Neural cell (in vitro differentiated cells): ENCODE measurements around the gene CRIM1. TPM values are rescaled to one million over a fixed set of nuclear protein-coding genes. Genes with fewer than 3 reads are reported as not detected.

Source experiments
- H2AFZ ChIP-seq: fragments of 200-600, 300-800 bp; sonication (generic), shearing (Covaris generic); 2 replicates; pipeline ENCODE4 v1.6.0; 2014; ENCODE audit warnings: low read depth, mild to moderate bottlenecking, antibody characterized with exemption, low read length, moderate library complexity
- H3F3A ChIP-seq: fragments of 200-600 bp; shearing (Covaris generic); 2 replicates; pipeline ENCODE4 v1.6.1; 2016; ENCODE audit warnings: mild to moderate bottlenecking, moderate library complexity, mixed read lengths, antibody characterized with exemption, low read length; ENCODE audit not compliant: insufficient read depth, poor library complexity, severe bottlenecking
- H3K27ac ChIP-seq: fragments of 200-600, 300-800 bp; sonication (generic), shearing (Covaris generic); 2 replicates; pipeline ENCODE4 v1.5.1; 2014; ENCODE audit warnings: mild to moderate bottlenecking, low read length, moderate library complexity
- H3K27me3 ChIP-seq: fragments of 300-800, 200-600 bp; sonication (generic), shearing (Covaris generic); 2 replicates; pipeline ENCODE4 v1.6.0; 2014; ENCODE audit warnings: mild to moderate bottlenecking, low read depth, low read length, moderate library complexity; ENCODE audit not compliant: insufficient read depth
- H3K36me3 ChIP-seq: fragments of 300-800, 200-600 bp; sonication (generic), shearing (Covaris generic); 2 replicates; pipeline ENCODE4 v1.5.1; 2014; ENCODE audit warnings: mild to moderate bottlenecking, antibody characterized with exemption, low read length, moderate library complexity; ENCODE audit not compliant: insufficient read depth
- H3K4me2 ChIP-seq: fragments of 300-800, 200-600 bp; sonication (generic), shearing (Covaris generic); 2 replicates; pipeline ENCODE4 v1.6.0; 2014; ENCODE audit warnings: mild to moderate bottlenecking, low read length
- H3K4me3 ChIP-seq: fragments of 300-800, 200-600 bp; sonication (generic), shearing (Covaris generic); 2 replicates; pipeline ENCODE4 v1.5.1; 2014; ENCODE audit warnings: mild to moderate bottlenecking, low read length, moderate library complexity
- H3K79me2 ChIP-seq: fragments of 200-600 bp; shearing (Covaris generic); replicated peaks from 2 replicates; pipeline ENCODE4 v1.6.0; 2014; ENCODE audit warnings: mild to moderate bottlenecking, low read length, moderate library complexity; ENCODE audit not compliant: insufficient read depth
- H3K9ac ChIP-seq: fragments of 300-800, 200-600 bp; sonication (generic), shearing (Covaris generic); 2 replicates; pipeline ENCODE4 v1.6.1; 2016; ENCODE audit warnings: mild to moderate bottlenecking, low read length, mixed read lengths
- H3K9me2 ChIP-seq: fragments of 200-600 bp; shearing (Covaris generic); 2 replicates; pipeline ENCODE4 v1.6.1; 2016; ENCODE audit warnings: mild to moderate bottlenecking, low read length, mixed read lengths; ENCODE audit not compliant: insufficient read depth
- H3K9me3 ChIP-seq: fragments of 200-600, 300-800 bp; sonication (generic), shearing (Covaris generic); 2 replicates; pipeline ENCODE4 v1.6.1; 2016; ENCODE audit warnings: mild to moderate bottlenecking, mixed run types, low read length, moderate library complexity, mixed read lengths
- H4K20me1 ChIP-seq: fragments of 200-600 bp; shearing (Covaris generic); 2 replicates; pipeline ENCODE4 v1.6.1; 2016; ENCODE audit warnings: mild to moderate bottlenecking, mixed run types; ENCODE audit not compliant: insufficient read depth
- EP300 ChIP-seq: fragments of 450-650 bp; conservative IDR thresholded peaks from 2 replicates; pipeline ENCODE4 v1.6.1; 2014; ENCODE audit warnings: antibody characterized with exemption, mild to moderate bottlenecking, moderate library complexity; ENCODE audit not compliant: poor library complexity, severe bottlenecking
- EZH2 ChIP-seq: fragments of 200-600, 300-800 bp; shearing (Covaris generic), sonication (generic); IDR thresholded peaks from 2 replicates; pipeline ENCODE4 v1.6.1; 2014; ENCODE audit warnings: antibody characterized with exemption, low read length, borderline replicate concordance, mild to moderate bottlenecking; ENCODE audit not compliant: insufficient read depth, poor library complexity, severe bottlenecking
- MXI1 ChIP-seq: fragments of 450-650 bp; conservative IDR thresholded peaks from 2 replicates; pipeline ENCODE4 v1.6.1; 2014; ENCODE audit warnings: antibody characterized with exemption, mild to moderate bottlenecking; ENCODE audit not compliant: poor library complexity, severe bottlenecking
- POLR2AphosphoS5 ChIP-seq: IDR thresholded peaks from 2 replicates; pipeline ENCODE4 v1.6.1; 2012
- RAD21 ChIP-seq: fragments of 450-650 bp; conservative IDR thresholded peaks from 2 replicates; pipeline ENCODE4 v1.6.1; 2014; ENCODE audit warnings: antibody characterized with exemption, mild to moderate bottlenecking, moderate library complexity
- SMC3 ChIP-seq: fragments of 450-650 bp; conservative IDR thresholded peaks from 2 replicates; pipeline ENCODE4 v1.6.1; 2014; ENCODE audit warnings: antibody characterized with exemption, mild to moderate bottlenecking, moderate library complexity; ENCODE audit not compliant: poor library complexity
- TAF1 ChIP-seq: IDR thresholded peaks from 2 replicates; pipeline ENCODE4 v1.6.1; 2012; ENCODE audit warnings: low read depth
- polyA plus RNA-seq: library from polyadenylated mRNA; depleted of rRNA; stranded (reverse); fragments of >200 nt; gene quantifications from 2 replicates; pipeline ENCODE4 v1.2.3, GENCODE V29; 2014
- TF ChIP-seq, protein P1 (sequence below): IDR thresholded peaks from 2 replicates; pipeline ENCODE4 v1.6.1; 2012; ENCODE audit warnings: borderline replicate concordance
- TF ChIP-seq, protein P2 (sequence below): fragments of 450-650 bp; IDR thresholded peaks from 2 replicates; pipeline ENCODE4 v1.5.1; 2014; ENCODE audit warnings: antibody characterized with exemption, mild to moderate bottlenecking, moderate library complexity; ENCODE audit not compliant: poor library complexity, severe bottlenecking

The CRIM1 gene
- polyA plus RNA-seq, 1 donor from 2014 or later: 6.7 TPM

DNA sequence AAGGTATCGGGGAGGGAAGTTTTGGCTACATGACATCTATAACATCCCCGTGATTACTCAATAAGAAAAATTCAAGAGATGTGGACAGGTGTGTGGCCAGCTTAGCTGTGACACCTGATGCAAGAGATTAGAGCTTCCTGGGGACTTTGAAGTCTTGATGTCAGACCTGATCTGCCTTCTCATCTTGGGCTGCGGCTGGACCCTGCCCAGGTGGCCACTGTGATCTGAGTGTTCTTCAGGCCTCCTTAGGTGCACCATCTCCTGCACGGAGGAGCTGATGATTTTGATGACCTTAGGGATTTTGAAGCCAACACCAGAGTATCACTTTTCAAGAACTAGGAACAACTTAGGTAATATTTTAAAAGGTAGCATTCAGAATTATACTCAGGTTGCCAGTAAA, 128.9 kb downstream of the CRIM1 start:
- Histone ChIP-seq H4K20me1 (no peaks in the 10 kb centered on the region), H3K36me3 (no peaks in the 10 kb centered on the region), H2AFZ (no peak overlapping the region), H3F3A (no peaks in the 10 kb centered on the region), H3K9ac (no peak overlapping the region), H3K4me2 (no peak overlapping the region), H3K4me3 (no peak overlapping the region), H3K27me3 (no peaks in the 10 kb centered on the region), H3K9me2 (no peaks in the 10 kb centered on the region), H3K27ac (no peak overlapping the region), H3K79me2 (no peaks in the 10 kb centered on the region), H3K9me3 (no peaks in the 10 kb centered on the region)
- TF ChIP-seq RAD21: no peak
- no peak for TF ChIP-seq MXI1

DNA sequence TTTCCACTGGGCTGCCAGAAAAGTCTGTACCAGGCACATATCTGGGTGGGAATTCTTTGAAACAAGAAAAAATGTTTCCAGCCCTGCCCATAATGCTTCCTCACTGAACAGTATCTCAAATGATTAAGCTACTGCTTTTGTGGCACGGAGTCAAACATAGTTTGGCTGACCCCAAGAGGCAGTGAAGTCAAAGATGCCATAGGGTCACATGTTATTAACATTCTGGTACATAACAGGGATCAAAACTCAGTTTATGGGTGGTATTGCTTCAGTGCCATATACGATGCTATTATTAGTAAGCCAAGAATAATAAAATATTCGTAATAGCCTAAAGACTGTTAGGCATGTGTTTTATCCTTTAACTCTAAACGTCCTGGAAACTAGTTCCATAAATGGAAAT, 129.9 kb downstream of the CRIM1 start:
- Histone ChIP-seq H3K36me3 (no peaks in the 10 kb centered on the region), H2AFZ (no peak overlapping the region), H3K27ac (no peak overlapping the region), H3K9me3 (no peaks in the 10 kb centered on the region), H3K9ac (no peak overlapping the region), H4K20me1 (no peaks in the 10 kb centered on the region), H3K4me2 (no peak overlapping the region), H3K9me2 (no peaks in the 10 kb centered on the region), H3K4me3 (no peak overlapping the region), H3K79me2 (no peaks in the 10 kb centered on the region), H3K27me3 (no peaks in the 10 kb centered on the region), H3F3A (no peaks in the 10 kb centered on the region)
- TF ChIP-seq TAF1 (no peak), EZH2 (no peak), MXI1 (no peak), POLR2AphosphoS5 (no peak), EP300 (no peak), RAD21 (no peak), SMC3 (no peak)
- TF ChIP-seq, protein P1, sequence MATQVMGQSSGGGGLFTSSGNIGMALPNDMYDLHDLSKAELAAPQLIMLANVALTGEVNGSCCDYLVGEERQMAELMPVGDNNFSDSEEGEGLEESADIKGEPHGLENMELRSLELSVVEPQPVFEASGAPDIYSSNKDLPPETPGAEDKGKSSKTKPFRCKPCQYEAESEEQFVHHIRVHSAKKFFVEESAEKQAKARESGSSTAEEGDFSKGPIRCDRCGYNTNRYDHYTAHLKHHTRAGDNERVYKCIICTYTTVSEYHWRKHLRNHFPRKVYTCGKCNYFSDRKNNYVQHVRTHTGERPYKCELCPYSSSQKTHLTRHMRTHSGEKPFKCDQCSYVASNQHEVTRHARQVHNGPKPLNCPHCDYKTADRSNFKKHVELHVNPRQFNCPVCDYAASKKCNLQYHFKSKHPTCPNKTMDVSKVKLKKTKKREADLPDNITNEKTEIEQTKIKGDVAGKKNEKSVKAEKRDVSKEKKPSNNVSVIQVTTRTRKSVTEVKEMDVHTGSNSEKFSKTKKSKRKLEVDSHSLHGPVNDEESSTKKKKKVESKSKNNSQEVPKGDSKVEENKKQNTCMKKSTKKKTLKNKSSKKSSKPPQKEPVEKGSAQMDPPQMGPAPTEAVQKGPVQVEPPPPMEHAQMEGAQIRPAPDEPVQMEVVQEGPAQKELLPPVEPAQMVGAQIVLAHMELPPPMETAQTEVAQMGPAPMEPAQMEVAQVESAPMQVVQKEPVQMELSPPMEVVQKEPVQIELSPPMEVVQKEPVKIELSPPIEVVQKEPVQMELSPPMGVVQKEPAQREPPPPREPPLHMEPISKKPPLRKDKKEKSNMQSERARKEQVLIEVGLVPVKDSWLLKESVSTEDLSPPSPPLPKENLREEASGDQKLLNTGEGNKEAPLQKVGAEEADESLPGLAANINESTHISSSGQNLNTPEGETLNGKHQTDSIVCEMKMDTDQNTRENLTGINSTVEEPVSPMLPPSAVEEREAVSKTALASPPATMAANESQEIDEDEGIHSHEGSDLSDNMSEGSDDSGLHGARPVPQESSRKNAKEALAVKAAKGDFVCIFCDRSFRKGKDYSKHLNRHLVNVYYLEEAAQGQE: no peak
- TF ChIP-seq, protein P2, sequence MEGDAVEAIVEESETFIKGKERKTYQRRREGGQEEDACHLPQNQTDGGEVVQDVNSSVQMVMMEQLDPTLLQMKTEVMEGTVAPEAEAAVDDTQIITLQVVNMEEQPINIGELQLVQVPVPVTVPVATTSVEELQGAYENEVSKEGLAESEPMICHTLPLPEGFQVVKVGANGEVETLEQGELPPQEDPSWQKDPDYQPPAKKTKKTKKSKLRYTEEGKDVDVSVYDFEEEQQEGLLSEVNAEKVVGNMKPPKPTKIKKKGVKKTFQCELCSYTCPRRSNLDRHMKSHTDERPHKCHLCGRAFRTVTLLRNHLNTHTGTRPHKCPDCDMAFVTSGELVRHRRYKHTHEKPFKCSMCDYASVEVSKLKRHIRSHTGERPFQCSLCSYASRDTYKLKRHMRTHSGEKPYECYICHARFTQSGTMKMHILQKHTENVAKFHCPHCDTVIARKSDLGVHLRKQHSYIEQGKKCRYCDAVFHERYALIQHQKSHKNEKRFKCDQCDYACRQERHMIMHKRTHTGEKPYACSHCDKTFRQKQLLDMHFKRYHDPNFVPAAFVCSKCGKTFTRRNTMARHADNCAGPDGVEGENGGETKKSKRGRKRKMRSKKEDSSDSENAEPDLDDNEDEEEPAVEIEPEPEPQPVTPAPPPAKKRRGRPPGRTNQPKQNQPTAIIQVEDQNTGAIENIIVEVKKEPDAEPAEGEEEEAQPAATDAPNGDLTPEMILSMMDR: no peak
